ENCODE measurements around the gene PSMD8.
A peak's percentile ranks its signal among the peaks of the same experiment; 100 is the strongest.

Gene PSMD8

DNA sequence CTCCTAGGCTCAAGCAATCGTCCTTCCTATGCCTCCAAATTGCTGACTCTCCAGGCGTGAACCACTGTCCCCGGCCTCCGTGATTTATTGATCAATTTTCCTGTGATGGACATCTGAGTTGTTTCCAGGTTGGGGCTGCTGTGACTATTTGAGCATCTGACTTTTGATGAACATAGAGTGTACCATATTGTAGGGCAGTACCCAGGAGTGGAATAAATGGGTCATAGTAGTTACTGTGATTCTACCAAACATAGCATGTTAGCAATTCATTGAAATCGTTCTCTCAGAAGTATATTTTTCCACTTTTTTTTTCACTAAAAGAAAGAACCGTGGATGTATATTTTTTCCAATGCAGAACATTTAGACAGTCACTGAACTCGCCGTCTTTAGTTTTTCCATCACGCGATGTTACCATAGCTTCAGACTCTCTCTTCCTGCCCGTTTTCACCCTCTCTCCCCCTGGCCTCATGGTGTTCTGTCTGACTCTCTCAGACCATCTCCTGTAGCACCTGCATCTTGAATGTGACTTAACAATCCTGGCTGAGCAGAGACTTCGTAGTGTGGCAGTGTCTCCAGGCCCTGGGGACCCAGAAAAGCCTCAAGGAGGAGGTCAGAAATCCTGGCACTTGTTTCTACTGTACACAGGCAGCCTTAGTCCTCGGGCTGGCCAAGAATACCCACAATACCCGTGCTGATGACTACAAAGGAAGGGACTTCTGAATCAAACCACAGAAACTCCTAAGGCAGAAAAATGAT, 54.9 kb downstream of the PSMD8 start:
- H3K4me2 ChIP-seq (ENCODE audit: low read length), result peak overlapping the region; percentile 40; the same call in 1 of the 2 replicates
- no peaks in the 10 kb centered on the region for H3K36me3 ChIP-seq (ENCODE audit: insufficient read depth, low read length)
- no peak overlapping the region; the same call in 1 of the 2 replicates for H3K9ac ChIP-seq (ENCODE audit: low read length)
- H3F3A ChIP-seq (ENCODE audit: insufficient read depth, low read length), result no peaks in the 10 kb centered on the region
- no peak for TF ChIP-seq EZH2 (IDR thresholded peaks at IDR 0.05; ENCODE audit: borderline replicate concordance, low read length)
- TF ChIP-seq, protein P1, sequence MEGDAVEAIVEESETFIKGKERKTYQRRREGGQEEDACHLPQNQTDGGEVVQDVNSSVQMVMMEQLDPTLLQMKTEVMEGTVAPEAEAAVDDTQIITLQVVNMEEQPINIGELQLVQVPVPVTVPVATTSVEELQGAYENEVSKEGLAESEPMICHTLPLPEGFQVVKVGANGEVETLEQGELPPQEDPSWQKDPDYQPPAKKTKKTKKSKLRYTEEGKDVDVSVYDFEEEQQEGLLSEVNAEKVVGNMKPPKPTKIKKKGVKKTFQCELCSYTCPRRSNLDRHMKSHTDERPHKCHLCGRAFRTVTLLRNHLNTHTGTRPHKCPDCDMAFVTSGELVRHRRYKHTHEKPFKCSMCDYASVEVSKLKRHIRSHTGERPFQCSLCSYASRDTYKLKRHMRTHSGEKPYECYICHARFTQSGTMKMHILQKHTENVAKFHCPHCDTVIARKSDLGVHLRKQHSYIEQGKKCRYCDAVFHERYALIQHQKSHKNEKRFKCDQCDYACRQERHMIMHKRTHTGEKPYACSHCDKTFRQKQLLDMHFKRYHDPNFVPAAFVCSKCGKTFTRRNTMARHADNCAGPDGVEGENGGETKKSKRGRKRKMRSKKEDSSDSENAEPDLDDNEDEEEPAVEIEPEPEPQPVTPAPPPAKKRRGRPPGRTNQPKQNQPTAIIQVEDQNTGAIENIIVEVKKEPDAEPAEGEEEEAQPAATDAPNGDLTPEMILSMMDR (IDR thresholded peaks at IDR 0.05; ENCODE audit: low read length), result no peak
- peak overlapping the region; percentile 73 for H3K27ac ChIP-seq (ENCODE audit: low read depth, low read length, poor library complexity, severe bottlenecking)
- H2AFZ ChIP-seq (ENCODE audit: low read length), result no peak overlapping the region
- H4K20me1 ChIP-seq (ENCODE audit: insufficient read depth, low read length), result no peaks in the 10 kb centered on the region
- H3K9me3 ChIP-seq (ENCODE audit: low read length), result no peaks in the 10 kb centered on the region
- no peak overlapping the region for H3K4me3 ChIP-seq (ENCODE audit: low read depth, low read length, poor library complexity, severe bottlenecking)
- no peaks in the 10 kb centered on the region for H3K9me2 ChIP-seq (ENCODE audit: low read depth, low read length)
- H3K79me2 ChIP-seq (ENCODE audit: insufficient read depth, low read length), result no peaks in the 10 kb centered on the region
- peaks cover 27% of the 10 kb centered on the region for H3K4me1 ChIP-seq (ENCODE audit: insufficient read depth, low read length, severe bottlenecking)
- no peaks in the 10 kb centered on the region for H3K27me3 ChIP-seq (ENCODE audit: insufficient read depth, low read length)

- no peaks in the 10 kb centered on the region for H3K9me3 ChIP-seq (ENCODE audit: low read length)
- no peak overlapping the region for H3K9ac ChIP-seq (ENCODE audit: low read length)
- no peaks in the 10 kb centered on the region for H3K9me2 ChIP-seq (ENCODE audit: low read depth, low read length)
- H3K79me2 ChIP-seq (ENCODE audit: insufficient read depth, low read length), result no peaks in the 10 kb centered on the region
- TF ChIP-seq, protein P1 (IDR thresholded peaks at IDR 0.05; ENCODE audit: low read length), result no peak
- no peak for TF ChIP-seq EZH2 (IDR thresholded peaks at IDR 0.05; ENCODE audit: borderline replicate concordance, low read length)
- no peaks in the 10 kb centered on the region for H3K27me3 ChIP-seq (ENCODE audit: insufficient read depth, low read length)
- H3K4me1 ChIP-seq (ENCODE audit: insufficient read depth, low read length, severe bottlenecking), result peaks cover 27% of the 10 kb centered on the region
- no peaks in the 10 kb centered on the region for H3F3A ChIP-seq (ENCODE audit: insufficient read depth, low read length)
- peak overlapping the region; percentile 73 for H3K27ac ChIP-seq (ENCODE audit: low read depth, low read length, poor library complexity, severe bottlenecking)
- H2AFZ ChIP-seq (ENCODE audit: low read length), result no peak overlapping the region
- H3K4me3 ChIP-seq (ENCODE audit: low read depth, low read length, poor library complexity, severe bottlenecking), result no peak overlapping the region
- no peaks in the 10 kb centered on the region for H4K20me1 ChIP-seq (ENCODE audit: insufficient read depth, low read length)
- H3K36me3 ChIP-seq (ENCODE audit: insufficient read depth, low read length), result no peaks in the 10 kb centered on the region
- H3K4me2 ChIP-seq (ENCODE audit: low read length), result no peak overlapping the region
These were observed 55.4 kb downstream of the PSMD8 start for GRCh38 chr19:38429811-38430156.

GRCh38 chr19:38430931-38431330, 56.6 kb downstream of the PSMD8 start:
- no peak overlapping the region for H2AFZ ChIP-seq (ENCODE audit: low read length)
- H3K27ac ChIP-seq (ENCODE audit: low read depth, low read length, poor library complexity, severe bottlenecking), result no peak overlapping the region
- H3K9me2 ChIP-seq (ENCODE audit: low read depth, low read length), result no peaks in the 10 kb centered on the region
- H3K4me2 ChIP-seq (ENCODE audit: low read length), result no peak overlapping the region
- H3F3A ChIP-seq (ENCODE audit: insufficient read depth, low read length), result no peaks in the 10 kb centered on the region
- H3K27me3 ChIP-seq (ENCODE audit: insufficient read depth, low read length), result no peaks in the 10 kb centered on the region
- no peak for TF ChIP-seq EZH2 (IDR thresholded peaks at IDR 0.05; ENCODE audit: borderline replicate concordance, low read length)
- TF ChIP-seq, protein P1 (IDR thresholded peaks at IDR 0.05; ENCODE audit: low read length), result no peak
- H3K9me3 ChIP-seq (ENCODE audit: low read length), result no peaks in the 10 kb centered on the region
- no peak overlapping the region for H3K9ac ChIP-seq (ENCODE audit: low read length)
- no peaks in the 10 kb centered on the region for H3K36me3 ChIP-seq (ENCODE audit: insufficient read depth, low read length)
- no peaks in the 10 kb centered on the region for H3K79me2 ChIP-seq (ENCODE audit: insufficient read depth, low read length)
- H4K20me1 ChIP-seq (ENCODE audit: insufficient read depth, low read length), result no peaks in the 10 kb centered on the region
- no peak overlapping the region for H3K4me3 ChIP-seq (ENCODE audit: low read depth, low read length, poor library complexity, severe bottlenecking)
- peaks cover 27% of the 10 kb centered on the region for H3K4me1 ChIP-seq (ENCODE audit: insufficient read depth, low read length, severe bottlenecking)

All from OCI-LY1 (cell line).